Colonic mucosa (tissue), 4 donors: ENCODE data around the gene DPP6. TPM values are rescaled to one million over a fixed set of nuclear protein-coding genes. Genes with fewer than 3 reads are reported as not detected.

ENCODE experiments used
- DNase-seq: peaks from one replicate; pipeline ENCODE4 v3.0.0-alpha.2; 2020
- H3K27ac ChIP-seq: fragments of 200-600 bp; one replicate; pipeline ENCODE4 v1.8.0; 2021
- H3K27me3 ChIP-seq: fragments of 200-600 bp; one replicate; pipeline ENCODE4 v1.8.0; 2021
- H3K36me3 ChIP-seq: fragments of 200-600 bp; one replicate; pipeline ENCODE4 v1.8.0; 2021
- H3K4me1 ChIP-seq: fragments of 200-600 bp; one replicate; pipeline ENCODE4 v1.8.0; 2021; ENCODE audit warnings: mild to moderate bottlenecking
- H3K4me3 ChIP-seq: fragments of 200-600 bp; one replicate; pipeline ENCODE4 v1.8.0; 2021
- H3K9ac ChIP-seq, 2 donors: one replicate each; pipeline ENCODE4 v1.7.0; 2013; ENCODE audit warnings: control low read depth in 2 of 2, low read depth in 2 of 2, low read length in 2 of 2
- H3K9me3 ChIP-seq: fragments of 200-600 bp; one replicate; pipeline ENCODE4 v1.8.0; 2021
- CTCF ChIP-seq: fragments of 200-600 bp; IDR thresholded peaks from one replicate; pipeline ENCODE4 v1.8.0; 2022; ENCODE audit warnings: antibody characterized with exemption, mild to moderate bottlenecking
- intact Hi-C: fragments of 100-400 bp; cut with DNase I; formaldehyde crosslinking; loops from one replicate; pipeline ENCODE4 v1.14.1; 2022
- total RNA-seq, 2 donors: library from RNA; stranded (reverse); fragmentation: NEBNext Ultra II Directional in 1 of 2; extraction: Animal tissue kit (Norgen Biotek cat#: 25700) in 1 of 2; gene quantifications; one replicate each; pipeline ENCODE4 v1.2.1, GENCODE V29; 2021
- donor health status: healthy.
- donor health status: DM: no; HTN: no; CAD: no.
- donor health status: DM: no; HTN: no; CAD: no.

The DPP6 gene
- total RNA-seq, 2 donors from 2014 or later = 0.17 to 3.9 TPM

- Histone ChIP-seq H3K4me3 (no peak overlapping the region), H3K27me3 (no peaks in the 10 kb centered on the region), H3K36me3 (no peaks in the 10 kb centered on the region), H3K4me1 (no peaks in the 10 kb centered on the region), H3K27ac (no peak overlapping the region), H3K9me3 (no peaks in the 10 kb centered on the region), H3K9ac (no peak overlapping the region)
- intact Hi-C loops = loop anchor here (10.0 kb wide), 1 partner anchor 61 kb away; no protein-coding TSS in a partner anchor
- DNase-seq = no peak
- no peak for TF ChIP-seq CTCF
These were observed 843.9 kb downstream of the DPP6 start for GRCh38 chr7:154896076-154896475.

GRCh38 chr7:154898973-154899855 is 847.0 kb downstream of the DPP6 start:
- DNase-seq = no peak

GRCh38 chr7:154899862-154900261 is 847.7 kb downstream of the DPP6 start:
- Histone ChIP-seq H3K27me3 (no peaks in the 10 kb centered on the region), H3K36me3 (no peaks in the 10 kb centered on the region), H3K4me1 (no peaks in the 10 kb centered on the region), H3K27ac (no peak overlapping the region), H3K9me3 (no peaks in the 10 kb centered on the region), H3K9ac (no peak overlapping the region), H3K4me3 (no peak overlapping the region)
- no peak for TF ChIP-seq CTCF
- intact Hi-C loops = loop anchor here (10.0 kb wide), 1 partner anchor 65 kb away; no protein-coding TSS in a partner anchor
- DNase-seq = no peak

More at GRCh38 chr7:154898973-154899855, 847.0 kb downstream of the DPP6 start:
- H3K9ac ChIP-seq = no peak overlapping the region
- H3K27ac ChIP-seq = no peak overlapping the region
- H3K4me1 ChIP-seq = no peaks in the 10 kb centered on the region
- intact Hi-C loops = loop anchor here (10.0 kb wide), 1 partner anchor 64 kb away; no protein-coding TSS in a partner anchor
- no peak overlapping the region for H3K4me3 ChIP-seq
- H3K27me3 ChIP-seq = no peaks in the 10 kb centered on the region
- no peaks in the 10 kb centered on the region for H3K36me3 ChIP-seq
- no peak for TF ChIP-seq CTCF
- no peaks in the 10 kb centered on the region for H3K9me3 ChIP-seq

GRCh38 chr7:154902600-154903082 is 850.4 kb downstream of the DPP6 start:
- no peak for DNase-seq

More at GRCh38 chr7:154902600-154903082, 850.4 kb downstream of the DPP6 start:
- Histone ChIP-seq H3K4me3 (no peak overlapping the region), H3K9ac (no peak overlapping the region), H3K27me3 (no peaks in the 10 kb centered on the region), H3K36me3 (no peaks in the 10 kb centered on the region), H3K9me3 (no peaks in the 10 kb centered on the region), H3K27ac (no peak overlapping the region), H3K4me1 (no peaks in the 10 kb centered on the region)
- no peak for TF ChIP-seq CTCF
- intact Hi-C loops = no loop called here
